G401.6 (cell line): Measurements from ENCODE around the gene CNTF.
A peak's percentile ranks its signal among the peaks of the same experiment; 100 is the strongest.
"Not testable (repeated sequence)": the region's sequence is repeated elsewhere in the genome, so short reads cannot be mapped to it uniquely, and the experiment has no call there.

ENCODE experiments used
- FAIRE-seq: peaks from 2 replicates; lab custom pipeline; 2012; peaks lifted over from hg19 to GRCh38; lab: Jason Lieb, UNC

The CNTF gene, protein sequence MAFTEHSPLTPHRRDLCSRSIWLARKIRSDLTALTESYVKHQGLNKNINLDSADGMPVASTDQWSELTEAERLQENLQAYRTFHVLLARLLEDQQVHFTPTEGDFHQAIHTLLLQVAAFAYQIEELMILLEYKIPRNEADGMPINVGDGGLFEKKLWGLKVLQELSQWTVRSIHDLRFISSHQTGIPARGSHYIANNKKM

GRCh38 chr11:58622344-58622743 lies at the start of gene CNTF:
Gene CNTF (plus strand): TSS chr11:58622665. CDS start chr11:58622753, 88 bp downstream.
- FAIRE-seq, result no peak

GRCh38 chr11:58572906-58573305 lies 49.6 kb upstream of the CNTF start:
- FAIRE-seq, result not testable (repeated sequence)

- no peak for FAIRE-seq
These were observed 48.9 kb upstream of the CNTF start for GRCh38 chr11:58573451-58574104.

DNA sequence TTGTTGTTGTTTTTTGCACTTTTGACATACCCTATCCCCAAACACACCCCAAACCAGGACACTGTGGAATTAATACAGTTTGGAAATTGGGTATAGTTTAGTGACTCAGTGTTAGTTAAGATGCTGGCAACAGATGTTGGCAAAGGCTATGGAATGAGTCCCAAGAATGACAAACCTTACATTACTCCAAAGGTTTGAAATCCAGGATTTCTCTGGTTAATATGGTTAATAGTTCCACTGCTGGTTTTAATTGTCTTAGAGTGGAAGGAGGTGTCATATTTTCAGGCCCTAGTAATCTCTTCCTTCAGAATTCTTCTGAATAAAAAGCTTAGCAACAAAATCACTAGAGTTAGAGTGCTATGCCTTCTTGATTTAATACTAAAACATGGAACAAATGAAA lies 47.6 kb upstream of the CNTF start:
- no peak for FAIRE-seq

GRCh38 chr11:58575377-58576020 lies 47.0 kb upstream of the CNTF start, which contains the start of gene LPXN:
Gene LPXN (minus strand): TSS chr11:58575856. CDS start chr11:58575772, 84 bp downstream.
- no peak for FAIRE-seq

GRCh38 chr11:58576887-58577471 lies 45.5 kb upstream of the CNTF start:
- FAIRE-seq, result peak; percentile 78

DNA sequence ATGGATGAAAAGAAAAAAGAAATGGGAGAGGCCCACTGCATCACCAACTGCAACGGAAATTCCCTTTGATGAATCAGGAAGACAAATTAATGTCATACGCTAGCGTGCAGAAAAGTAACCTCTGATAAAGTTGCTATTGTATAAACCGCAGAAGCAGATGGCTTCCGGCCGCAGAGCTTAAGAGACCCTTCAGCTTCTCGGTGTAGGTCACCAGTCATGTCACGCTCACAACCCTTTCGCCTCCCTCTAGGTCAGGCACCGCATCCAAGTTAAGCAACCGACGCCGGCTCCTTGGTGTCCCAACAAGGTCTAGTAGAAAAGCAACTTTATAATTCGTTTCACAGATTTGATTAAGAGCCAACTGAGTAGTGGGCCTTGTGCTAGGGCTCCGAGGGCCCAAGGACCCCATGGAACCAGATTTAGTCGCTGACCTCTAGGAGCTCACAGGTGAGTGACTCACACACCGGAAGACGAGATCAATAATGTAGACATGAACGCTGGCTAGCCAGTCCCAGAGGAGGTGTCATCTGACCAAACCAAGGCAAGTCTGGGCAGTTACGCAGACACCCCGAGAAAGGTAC lies 44.8 kb upstream of the CNTF start:
- FAIRE-seq, result no peak

- peak; percentile 99 for FAIRE-seq
These were observed 44.3 kb upstream of the CNTF start for GRCh38 chr11:58578136-58578634.

- FAIRE-seq, result peak; percentile 89
These were observed 43.8 kb upstream of the CNTF start, which contains the start of gene ZFP91 for GRCh38 chr11:58578635-58579191. Gene ZFP91 (plus strand): TSS chr11:58579063. CDS start chr11:58579282, 219 bp downstream.

GRCh38 chr11:58579192-58580129 lies 43.0 kb upstream of the CNTF start:
- no peak for FAIRE-seq

- no peak for FAIRE-seq
These were observed 42.2 kb upstream of the CNTF start for GRCh38 chr11:58580311-58580710.

GRCh38 chr11:58582437-58582836 lies 40.0 kb upstream of the CNTF start:
- no peak for FAIRE-seq

DNA sequence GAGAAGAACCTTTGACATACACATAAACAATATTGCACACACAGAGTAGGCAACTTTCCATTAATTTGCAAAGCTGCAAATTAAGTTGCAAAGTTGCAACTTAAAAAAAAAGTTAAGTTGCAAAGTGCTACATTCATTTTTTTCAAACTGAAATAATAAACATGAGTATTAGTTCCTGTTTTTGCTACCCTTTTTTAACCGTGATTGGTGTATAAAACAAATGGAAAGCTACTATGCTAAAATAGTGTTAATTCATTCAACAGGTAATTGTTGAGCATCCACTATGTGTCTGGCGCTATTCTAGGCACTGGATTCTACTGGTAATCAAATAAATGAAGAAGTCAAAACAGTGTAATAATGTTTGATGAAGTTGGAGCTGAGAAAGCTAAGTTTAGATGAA lies 35.5 kb upstream of the CNTF start:
- no peak for FAIRE-seq

DNA sequence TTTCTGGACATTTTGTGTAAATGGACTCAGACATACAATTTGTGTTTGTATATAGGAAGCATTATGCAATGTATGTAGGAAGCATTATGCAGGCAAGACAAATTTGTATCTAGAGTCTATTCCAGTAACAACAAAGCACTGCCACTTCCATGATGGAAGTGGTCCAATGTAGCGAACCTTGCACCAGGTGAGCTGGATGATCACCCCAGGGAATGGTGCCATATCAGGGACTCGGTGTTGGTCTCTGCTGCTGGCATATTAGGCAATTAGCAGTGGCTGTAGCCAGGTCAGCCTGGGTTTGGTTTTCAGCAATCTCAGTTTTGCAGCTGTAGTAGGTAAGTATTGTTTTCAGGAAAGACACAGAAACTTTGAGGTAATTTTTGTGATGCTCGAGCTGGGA lies 30.8 kb upstream of the CNTF start:
- no peak for FAIRE-seq

DNA sequence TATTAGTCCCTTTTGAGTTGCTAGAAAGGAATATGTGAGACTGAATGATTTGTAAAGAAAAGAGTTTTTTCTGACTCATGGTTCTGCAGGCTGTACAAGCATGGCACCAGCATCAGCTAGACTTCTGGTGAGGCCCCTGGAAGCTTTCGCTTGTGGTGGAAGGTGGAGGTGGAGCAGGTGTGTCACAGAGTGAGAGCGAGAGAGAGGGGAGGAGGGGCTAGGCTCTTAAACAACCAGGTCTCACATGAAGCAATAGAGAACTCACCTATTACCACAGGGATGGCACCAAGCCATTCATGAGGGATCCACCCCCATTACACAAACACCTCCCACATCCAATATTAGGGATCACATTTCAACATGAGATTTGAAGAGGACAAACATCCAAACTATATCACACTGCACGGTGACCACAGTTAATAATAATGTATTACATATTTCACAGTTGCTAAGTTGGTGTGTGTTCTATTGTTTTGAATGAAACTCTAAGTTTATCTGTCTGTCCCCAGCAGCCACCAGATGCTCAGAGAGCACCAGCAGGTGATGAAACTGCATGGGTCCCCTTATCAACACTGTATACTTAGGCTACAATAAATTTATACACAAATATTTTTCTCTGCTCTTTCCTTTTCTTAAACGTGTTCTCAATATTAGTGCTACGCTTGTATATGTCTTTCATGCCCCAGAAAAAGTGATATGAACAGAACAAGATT lies 29.5 kb upstream of the CNTF start:
- FAIRE-seq, result no peak

DNA sequence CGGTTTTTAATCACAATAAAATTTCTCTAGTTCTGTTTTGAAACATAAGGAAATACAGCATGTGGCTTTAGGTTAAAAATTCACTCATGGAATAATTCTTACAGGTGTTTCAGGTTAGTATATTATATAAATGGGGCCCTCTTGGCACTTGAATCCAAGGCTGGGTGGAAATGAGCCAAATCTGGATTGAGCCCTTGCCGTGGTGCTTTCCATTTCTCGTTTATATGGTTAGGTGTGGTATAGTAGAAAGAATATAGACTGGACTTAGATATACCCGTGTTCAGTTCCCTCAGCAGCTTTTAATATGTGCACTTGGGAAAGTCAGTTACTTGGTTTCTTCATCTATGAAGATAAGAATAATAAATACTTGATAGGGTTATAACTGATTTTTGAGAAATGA lies 27.6 kb upstream of the CNTF start:
- no peak for FAIRE-seq

GRCh38 chr11:58596621-58597020 lies 25.8 kb upstream of the CNTF start:
- FAIRE-seq, result no peak

- no peak for FAIRE-seq
These were observed 24.9 kb upstream of the CNTF start for GRCh38 chr11:58597486-58598144.

DNA sequence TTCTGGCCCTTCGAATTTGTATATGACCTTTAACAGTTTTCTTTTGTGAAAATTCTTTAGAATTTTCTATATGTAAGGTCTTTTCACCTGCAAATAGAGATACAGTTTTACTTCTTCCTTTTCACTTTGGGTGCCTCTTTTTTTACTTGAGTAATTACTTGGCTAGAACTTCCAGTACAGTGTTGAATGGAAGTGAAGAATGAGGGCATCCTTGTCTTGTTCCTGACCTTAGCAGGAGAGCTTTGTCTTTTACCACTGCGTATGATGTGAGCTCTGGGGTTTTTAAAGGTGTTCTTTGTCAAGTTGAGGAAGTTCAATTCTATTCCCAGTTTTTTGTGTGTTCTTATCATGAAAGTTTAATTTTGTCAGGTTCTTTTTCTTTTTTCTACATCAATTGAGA lies 22.0 kb upstream of the CNTF start:
- no peak for FAIRE-seq
